A204.1 (cell line): ENCODE measurements around the gene ARID1B.

Experiments
- FAIRE-seq: peaks from 2 replicates; lab custom pipeline; 2012; peaks lifted over from hg19 to GRCh38; lab: Jason Lieb, UNC

ARID1B gene

GRCh38 chr6:157077251-157077650 lies 300.1 kb downstream of the ARID1B start:
- no peak for FAIRE-seq

GRCh38 chr6:157078326-157078725 lies 301.1 kb downstream of the ARID1B start:
- no peak for FAIRE-seq

GRCh38 chr6:157079277-157079676 lies 302.1 kb downstream of the ARID1B start:
- no peak for FAIRE-seq

- FAIRE-seq, result no peak
Measured at GRCh38 chr6:157079771-157080170, 302.6 kb downstream of the ARID1B start.

- no peak for FAIRE-seq
Measured at GRCh38 chr6:157080986-157081391, 303.8 kb downstream of the ARID1B start.

- FAIRE-seq, result no peak
Measured at GRCh38 chr6:157083343-157083742, 306.2 kb downstream of the ARID1B start.

- no peak for FAIRE-seq
Measured at GRCh38 chr6:157086632-157087031, 309.5 kb downstream of the ARID1B start.

GRCh38 chr6:157087974-157088373 lies 310.8 kb downstream of the ARID1B start:
- no peak for FAIRE-seq

- FAIRE-seq, result no peak
Measured at GRCh38 chr6:157088841-157089240, 311.7 kb downstream of the ARID1B start.

- FAIRE-seq, result no peak
Measured at GRCh38 chr6:157089258-157089657, 312.1 kb downstream of the ARID1B start.

- no peak for FAIRE-seq
Measured at GRCh38 chr6:157089851-157090250, 312.7 kb downstream of the ARID1B start.

- no peak for FAIRE-seq
Measured at GRCh38 chr6:157090736-157091135, 313.6 kb downstream of the ARID1B start.

- FAIRE-seq, result no peak
Measured at GRCh38 chr6:157091243-157091642, 314.1 kb downstream of the ARID1B start.

- no peak for FAIRE-seq
Measured at GRCh38 chr6:157091856-157092460, 314.8 kb downstream of the ARID1B start.

GRCh38 chr6:157092736-157093135 lies 315.6 kb downstream of the ARID1B start:
- FAIRE-seq, result no peak

GRCh38 chr6:157093536-157093935 lies 316.4 kb downstream of the ARID1B start:
- FAIRE-seq, result no peak

GRCh38 chr6:157094038-157094437 lies 316.9 kb downstream of the ARID1B start:
- FAIRE-seq, result no peak

- FAIRE-seq, result no peak
Measured at GRCh38 chr6:157095084-157095483, 317.9 kb downstream of the ARID1B start.

- FAIRE-seq, result no peak
Measured at GRCh38 chr6:157095569-157095968, 318.4 kb downstream of the ARID1B start.

GRCh38 chr6:157096105-157096504 lies 318.9 kb downstream of the ARID1B start:
- FAIRE-seq, result no peak

GRCh38 chr6:157096522-157096921 lies 319.3 kb downstream of the ARID1B start:
- no peak for FAIRE-seq

GRCh38 chr6:157097255-157097955 lies 320.2 kb downstream of the ARID1B start:
- no peak for FAIRE-seq

- FAIRE-seq, result no peak
Measured at GRCh38 chr6:157098999-157099398, 321.8 kb downstream of the ARID1B start.

GRCh38 chr6:157099912-157100593 lies 322.9 kb downstream of the ARID1B start:
- FAIRE-seq, result no peak
